ENCODE results near the gene ANO5.

The ANO5 gene
- 0 to 0.47 reads per million in 2 donors for total RNA-seq

DNA sequence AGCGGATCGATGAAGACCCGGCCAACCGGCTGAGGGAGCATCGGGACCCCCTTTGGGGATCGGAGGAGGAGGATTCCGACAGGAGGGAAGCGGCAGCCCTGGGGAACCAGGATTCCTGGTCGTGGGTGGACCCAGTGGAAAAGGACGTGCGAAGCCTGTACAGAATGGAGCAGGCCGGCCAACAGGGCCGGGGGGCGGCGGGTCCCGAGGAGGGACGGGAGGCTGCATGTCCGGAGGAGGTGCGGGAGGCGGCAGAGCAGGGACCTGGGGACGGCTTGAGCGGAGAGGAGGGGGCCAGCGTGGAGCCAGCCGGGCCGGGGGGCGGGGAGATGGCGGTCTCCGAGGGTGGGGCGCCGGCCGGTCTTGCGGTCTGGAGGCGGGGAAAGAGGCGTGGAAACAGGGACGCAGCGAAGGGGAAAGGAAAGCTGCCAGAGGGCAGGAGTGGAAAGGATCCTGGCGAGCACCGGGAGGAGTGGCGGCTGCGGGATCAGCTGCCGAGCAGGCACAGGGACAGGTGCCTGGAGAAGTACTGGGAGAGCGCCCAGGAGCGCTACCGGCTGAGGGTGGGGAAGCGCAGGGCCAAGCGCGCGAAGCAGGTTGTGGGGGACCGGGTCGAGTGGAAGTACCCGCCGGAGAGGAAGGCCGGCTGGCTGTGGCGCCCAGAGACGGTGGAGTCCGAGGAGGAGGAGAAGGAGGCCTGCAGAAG lies at the start of gene ANO5:
Gene ANO5, plus strand, starts transcription at position 444 of the 706 bp plus-strand sequence. CDS start 408 bp downstream, outside the sequence.
- no peak for DNase-seq

- no peak for DNase-seq
Observed at GRCh38 chr11:22151649-22152197, 41.2 kb upstream of the ANO5 start.

- DNase-seq = no peak
Observed at GRCh38 chr11:22157531-22157930, 35.4 kb upstream of the ANO5 start.

- no peak for DNase-seq
Observed at GRCh38 chr11:22161489-22161888, 31.4 kb upstream of the ANO5 start.

- DNase-seq = no peak
Observed at GRCh38 chr11:22162756-22163155, 30.1 kb upstream of the ANO5 start.

DNA sequence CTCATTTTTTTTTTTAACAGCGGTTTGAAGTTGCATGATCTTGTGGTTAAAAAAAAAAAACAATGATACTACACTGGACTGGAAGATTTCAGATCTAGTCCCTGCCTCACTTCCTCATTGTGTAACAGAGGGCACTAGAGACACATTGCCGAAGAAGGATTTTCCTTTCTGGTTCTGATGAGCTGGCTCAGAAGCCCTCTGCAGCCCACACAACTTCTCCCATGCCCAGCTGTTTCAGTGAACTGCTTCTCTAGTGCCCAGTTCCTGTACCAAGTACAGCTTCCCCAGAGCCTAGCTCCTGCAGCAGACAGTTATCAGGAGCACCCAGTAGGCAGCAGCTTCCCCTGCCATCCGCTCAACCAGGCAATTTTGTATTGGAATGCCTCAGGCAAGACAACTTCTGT lies 29.5 kb upstream of the ANO5 start:
- peak in 1 of 5 experiments; percentile 0 for DNase-seq

- no peak for DNase-seq
Observed at GRCh38 chr11:22165087-22165486, 27.8 kb upstream of the ANO5 start.

DNA sequence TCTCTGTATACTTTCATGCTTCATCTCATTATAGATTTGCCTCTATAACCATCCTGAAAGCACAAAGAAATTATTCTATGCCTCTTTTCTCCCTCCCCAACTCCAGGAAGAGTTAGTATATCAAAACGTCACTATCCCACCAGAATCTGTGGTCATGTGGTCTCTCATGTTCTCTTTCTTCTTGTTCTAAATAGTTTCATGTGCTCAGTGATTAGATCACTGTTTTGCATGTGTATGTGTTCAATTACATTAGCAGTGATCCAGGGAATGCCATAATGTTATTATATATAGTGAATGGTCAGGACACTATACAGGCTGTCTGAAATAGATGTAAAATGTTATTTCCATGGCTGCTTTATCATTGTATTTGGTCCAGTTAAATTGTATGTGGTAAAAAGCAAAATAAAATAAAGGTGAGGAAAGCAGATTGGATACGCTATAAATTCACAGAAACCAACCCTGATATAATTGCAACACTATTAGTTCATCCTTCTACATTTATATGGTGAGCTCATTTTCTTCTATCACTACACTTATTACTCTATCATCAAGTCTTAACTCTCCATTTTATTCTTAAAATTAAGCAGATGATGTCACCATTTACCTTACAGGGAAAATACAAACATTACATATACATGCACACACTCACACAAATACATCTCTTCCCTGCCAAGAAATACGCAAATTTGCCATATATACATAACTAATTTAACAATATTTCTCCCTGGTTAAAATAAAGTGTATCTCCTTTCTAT lies 26.9 kb upstream of the ANO5 start:
- DNase-seq = no peak

GRCh38 chr11:22169833-22170232 lies 23.1 kb upstream of the ANO5 start:
- DNase-seq = no peak

DNA sequence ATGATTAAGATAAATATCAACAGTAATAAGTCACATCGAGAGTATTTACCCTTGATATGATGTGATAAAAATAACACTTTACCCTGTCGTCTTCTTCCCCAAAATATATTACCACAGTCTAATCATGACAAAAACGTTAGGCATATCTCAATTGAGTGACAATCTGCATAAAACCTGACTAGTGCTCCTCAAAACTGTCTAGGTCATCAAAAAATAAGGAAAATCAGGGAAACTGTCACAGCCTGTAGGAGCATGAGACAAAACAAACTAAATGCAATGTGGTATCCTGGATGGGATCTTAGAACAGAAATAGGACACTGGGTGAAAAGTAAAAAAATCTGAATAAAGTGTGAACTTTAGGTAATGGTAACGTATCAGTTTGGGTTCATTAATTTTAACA lies 19.4 kb upstream of the ANO5 start:
- DNase-seq = no peak

- DNase-seq = no peak
Observed at GRCh38 chr11:22177186-22177585, 15.7 kb upstream of the ANO5 start.

DNA sequence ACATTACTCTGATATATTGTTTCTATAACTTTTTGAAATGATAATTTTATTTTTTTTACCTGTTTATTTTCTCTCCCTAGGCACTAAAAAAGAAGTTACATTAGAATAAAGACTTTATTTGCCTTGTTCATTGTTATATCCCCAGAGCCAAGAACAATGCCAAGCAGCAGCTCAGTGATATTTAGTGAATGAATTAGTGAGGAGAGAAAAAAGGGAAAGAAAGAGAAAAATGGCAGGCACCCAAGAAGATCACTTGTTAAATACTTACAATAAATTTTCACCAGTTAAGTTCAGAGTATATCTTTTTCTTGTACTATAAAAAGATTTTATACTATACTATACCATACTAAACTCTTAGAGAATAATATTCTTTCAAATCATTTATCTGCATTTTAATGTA lies 13.3 kb upstream of the ANO5 start:
- DNase-seq = no peak

GRCh38 chr11:22180131-22180530 lies 12.8 kb upstream of the ANO5 start:
- DNase-seq = no peak

DNA sequence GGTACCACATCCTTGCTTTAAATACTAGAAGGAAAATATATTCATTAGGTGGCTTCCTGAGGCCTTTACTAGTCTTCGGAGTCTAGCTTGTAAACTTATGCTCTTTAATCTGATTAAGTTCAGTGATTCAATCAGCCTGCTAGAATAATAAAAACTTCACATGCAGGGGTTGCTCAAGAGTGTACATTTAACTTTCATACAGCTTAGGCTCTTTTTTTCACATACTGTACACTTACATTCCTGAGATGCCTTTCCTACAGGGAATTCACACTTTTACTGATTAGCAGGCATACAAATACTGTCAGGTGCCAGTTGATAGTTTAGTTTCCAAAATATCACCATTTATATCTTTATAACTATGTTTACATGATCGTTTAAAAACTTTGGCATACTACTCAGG lies 3.2 kb upstream of the ANO5 start:
- DNase-seq = no peak

- DNase-seq = no peak
Observed at GRCh38 chr11:22190827-22191463, 1.9 kb upstream of the ANO5 start.

DNA sequence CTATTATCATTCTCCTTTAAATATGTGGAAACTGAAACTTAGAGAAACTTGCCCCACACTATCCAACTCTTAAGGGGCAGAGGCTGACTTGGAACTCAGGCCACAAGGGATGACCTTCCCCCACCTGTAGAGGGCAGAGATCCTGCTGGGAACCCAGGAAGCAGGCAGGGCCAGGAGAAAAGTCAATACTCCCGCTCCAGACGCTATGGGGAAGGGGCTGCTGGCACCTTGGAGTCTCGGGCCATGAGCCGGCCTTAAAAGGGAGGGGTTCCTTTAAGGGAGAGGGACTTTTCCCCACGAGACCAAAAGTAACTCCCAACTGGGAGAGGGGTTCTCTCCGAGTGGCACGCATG lies 620 bp upstream of the ANO5 start:
- DNase-seq = no peak

GRCh38 chr11:22193348-22194051 lies 615 bp downstream of the ANO5 start:
- DNase-seq = no peak

GRCh38 chr11:22194306-22194705 lies 1.4 kb downstream of the ANO5 start:
- no peak for DNase-seq

GRCh38 chr11:22194907-22195306 lies 2.0 kb downstream of the ANO5 start:
- DNase-seq = no peak

DNA sequence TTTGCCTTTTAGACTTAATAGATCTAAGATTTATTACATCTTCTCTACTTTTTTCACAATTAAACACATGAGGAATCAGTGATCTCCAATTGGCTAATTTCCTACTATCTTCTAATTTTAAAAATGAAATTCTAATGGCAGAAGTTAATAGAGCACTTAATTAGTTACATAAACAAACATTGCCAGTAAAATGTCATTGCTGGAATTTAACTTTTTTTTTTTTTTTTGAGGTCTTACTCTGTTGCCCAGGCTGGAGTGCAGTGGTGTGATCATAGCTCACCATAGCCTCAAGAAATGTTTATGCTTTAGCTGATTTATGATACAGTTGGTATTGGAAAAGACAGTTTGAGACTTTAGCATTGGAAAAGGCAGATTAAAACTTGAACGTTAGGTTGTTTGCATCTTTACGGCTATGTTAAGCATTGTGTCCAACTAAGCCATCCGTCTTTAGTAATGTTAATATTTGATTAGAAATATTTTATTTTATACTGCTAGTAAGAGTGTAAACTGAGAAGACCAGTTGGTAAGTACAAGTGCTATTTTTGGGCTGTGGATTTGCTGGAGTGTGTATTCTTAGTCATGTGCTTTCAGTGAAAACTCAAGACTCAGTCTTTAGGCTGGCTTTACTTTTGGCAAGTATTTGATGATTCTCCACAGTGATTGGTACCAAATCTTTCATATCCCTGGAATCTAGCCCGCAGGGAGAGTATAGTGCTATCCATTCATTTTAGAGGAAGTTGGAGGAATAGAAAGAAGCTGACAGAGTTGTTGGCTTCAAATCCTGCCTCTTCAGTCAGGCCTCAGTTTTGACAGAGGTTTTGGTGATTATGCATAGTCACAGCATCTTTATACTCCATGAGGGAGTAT lies 4.5 kb downstream of the ANO5 start:
- DNase-seq = no peak

- no peak for DNase-seq
Observed at GRCh38 chr11:22199243-22199642, 6.4 kb downstream of the ANO5 start.

DNA sequence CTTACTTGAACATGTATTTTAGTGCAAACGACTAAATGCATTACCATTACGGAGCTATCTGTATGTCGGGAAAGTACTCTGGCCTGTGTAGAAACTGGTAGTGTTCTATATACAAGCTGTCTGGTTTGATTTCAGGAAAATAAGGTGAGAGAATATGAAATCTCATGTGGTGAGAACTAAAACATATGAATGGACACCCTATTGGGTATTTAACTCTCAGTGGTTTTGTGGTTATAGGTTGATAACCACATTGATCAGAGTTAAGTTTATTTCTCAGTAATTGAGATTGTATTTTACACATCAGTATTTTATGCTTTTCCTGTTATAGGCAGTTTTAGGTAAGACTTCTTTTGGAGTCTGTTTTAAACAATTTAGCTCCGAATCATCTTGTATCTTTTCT lies 10.4 kb downstream of the ANO5 start:
- DNase-seq = no peak
